NCI-H1417 treated with DMSO at 0.1 percent for 48 hours (cell line): ENCODE data around the gene PEX26.
"Not testable (repeated sequence)": the region's sequence is repeated elsewhere in the genome, so short reads cannot be mapped to it uniquely, and the experiment has no call there.

Experiments
- DNase-seq: peaks from one replicate; lab custom pipeline; 2025; lab: John Stamatoyannopoulos, UW

PEX26 gene

DNA sequence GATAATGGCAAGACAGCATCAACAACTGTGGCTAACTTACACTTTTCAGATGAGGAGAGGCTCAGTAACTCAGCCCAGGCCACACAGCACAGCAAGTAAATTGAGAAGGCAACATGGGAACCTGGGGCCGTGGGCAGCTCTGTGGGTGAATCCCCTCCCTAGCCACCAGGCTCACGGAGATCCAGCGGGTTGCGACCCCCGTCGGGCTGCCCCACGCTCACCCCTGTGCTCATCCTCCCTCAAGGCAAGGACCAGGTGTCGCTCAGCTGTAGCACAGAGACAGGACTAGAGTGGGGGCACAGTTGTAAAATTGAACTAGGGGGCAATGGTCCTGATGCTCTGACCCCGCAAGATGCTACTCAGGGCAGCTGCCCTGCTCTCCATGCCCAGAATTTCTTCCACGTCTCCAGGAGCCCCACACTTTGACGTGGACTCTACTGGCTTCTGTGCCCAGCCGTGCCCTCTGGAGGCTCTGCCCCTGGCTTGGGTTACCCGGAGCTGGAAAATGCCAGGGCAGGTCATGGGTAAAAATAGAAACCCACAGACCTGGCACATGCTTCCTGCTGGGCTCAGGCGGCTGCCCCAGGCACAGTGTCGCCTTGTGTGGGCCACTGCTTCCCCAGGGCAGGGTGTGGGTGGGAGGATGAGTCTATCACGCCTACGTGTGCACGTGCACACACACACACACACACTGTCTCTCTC, 41.8 kb downstream of the PEX26 start:
- DNase-seq, result no peak

DNA sequence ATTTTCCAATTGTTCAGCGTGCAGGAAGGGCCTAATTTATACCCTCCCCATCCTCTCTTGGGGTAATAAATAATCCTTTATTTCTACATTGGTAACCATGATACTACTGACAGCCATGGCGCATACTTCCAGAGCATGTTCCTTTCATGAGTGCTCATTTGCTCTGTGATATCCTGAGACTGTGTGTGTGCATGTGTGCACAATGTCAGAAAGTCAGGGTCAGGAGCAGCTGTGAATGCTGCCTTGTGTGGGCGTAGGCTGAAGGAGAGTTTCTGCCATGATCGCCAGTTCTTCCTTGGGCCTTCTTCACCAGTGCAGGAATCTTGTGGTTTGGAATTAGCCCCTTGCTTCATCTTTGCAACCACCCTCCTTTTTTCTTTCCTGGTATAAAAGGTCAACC, 43.1 kb downstream of the PEX26 start:
- no peak for DNase-seq

GRCh38 chr22:18121506-18121905, 43.7 kb downstream of the PEX26 start:
- no peak for DNase-seq

- no peak for DNase-seq
These were observed 44.3 kb downstream of the PEX26 start for GRCh38 chr22:18121954-18122554.

DNA sequence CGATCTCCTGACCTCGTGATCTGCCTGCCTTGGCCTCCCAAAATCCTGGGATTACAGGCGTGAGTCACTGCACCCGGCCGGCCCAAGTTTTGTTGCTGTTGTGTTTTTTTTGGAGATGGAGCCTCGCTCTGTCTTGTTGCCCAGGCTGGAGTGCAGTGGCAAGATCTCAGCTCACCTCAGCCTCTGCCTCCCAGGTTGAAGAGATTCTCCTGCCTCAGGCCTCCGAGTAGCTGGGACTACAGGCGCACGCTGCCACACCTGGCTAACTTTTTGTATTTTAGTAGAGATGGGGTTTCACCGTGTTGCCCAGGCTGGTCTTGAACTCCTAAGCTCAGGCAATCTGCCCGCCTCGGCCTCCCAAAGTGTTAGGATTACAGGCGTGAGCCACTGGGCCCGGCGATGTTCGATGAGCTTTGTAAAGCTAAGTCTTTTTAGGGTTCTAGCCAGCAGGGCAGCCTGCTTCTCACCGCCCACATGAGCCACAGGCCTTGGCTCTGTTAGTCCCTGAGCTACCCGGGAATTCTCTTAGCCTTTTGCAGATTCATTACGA, 45.8 kb downstream of the PEX26 start:
- not testable (repeated sequence) for DNase-seq

- DNase-seq, result no peak
These were observed 48.8 kb downstream of the PEX26 start for GRCh38 chr22:18126606-18127005.

GRCh38 chr22:18130018-18130417, 52.2 kb downstream of the PEX26 start:
- no peak for DNase-seq

DNA sequence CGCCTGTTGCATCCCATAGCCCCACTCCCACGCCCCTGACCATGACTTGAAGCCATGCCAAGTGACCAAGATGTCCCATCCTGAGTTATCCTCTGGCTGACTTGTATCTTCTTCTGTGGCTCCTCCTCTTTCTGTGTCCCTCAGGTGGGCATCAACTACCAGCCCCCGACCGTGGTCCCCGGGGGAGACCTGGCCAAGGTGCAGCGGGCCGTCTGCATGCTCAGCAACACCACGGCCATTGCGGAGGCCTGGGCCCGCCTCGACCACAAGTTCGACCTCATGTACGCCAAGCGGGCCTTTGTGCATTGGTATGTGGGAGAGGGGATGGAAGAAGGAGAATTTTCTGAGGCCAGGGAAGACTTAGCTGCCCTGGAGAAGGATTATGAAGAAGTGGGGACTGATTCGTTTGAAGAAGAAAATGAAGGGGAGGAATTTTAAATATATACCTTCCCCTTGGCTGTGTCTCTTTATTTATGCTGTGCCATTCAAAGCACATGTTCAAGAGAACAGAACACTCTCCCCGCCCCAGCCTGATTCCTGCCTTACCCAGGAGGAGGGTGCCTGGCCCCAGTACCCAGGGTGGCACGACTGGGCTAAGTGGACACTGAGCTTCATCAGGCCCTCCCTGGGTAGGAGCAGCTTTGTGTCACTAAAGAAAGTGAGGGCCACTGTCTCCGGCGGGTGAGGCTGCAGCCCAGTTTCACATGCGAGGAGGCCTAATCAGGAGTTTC, 53.1 kb downstream of the PEX26 start:
- no peak for DNase-seq

DNA sequence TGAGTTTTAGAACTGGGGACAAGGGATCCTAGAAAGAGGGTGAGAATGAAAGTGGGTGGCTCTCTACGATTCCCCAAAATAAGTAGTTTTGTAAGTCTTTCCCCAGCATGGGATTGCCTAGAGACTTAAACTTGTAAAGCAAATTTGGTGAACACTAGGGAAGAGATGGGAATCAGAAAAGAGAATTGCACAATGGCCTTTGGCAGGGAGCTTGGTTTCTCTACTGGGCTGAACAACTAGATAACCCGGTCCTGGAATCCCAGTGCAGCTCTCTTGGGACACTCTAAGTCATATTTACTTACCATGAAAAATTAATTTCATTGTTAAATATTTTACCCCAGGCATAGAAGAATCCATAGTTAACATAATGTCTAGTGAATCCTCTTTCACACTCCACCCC, 55.7 kb downstream of the PEX26 start:
- no peak for DNase-seq

- no peak for DNase-seq
These were observed 59.0 kb downstream of the PEX26 start for GRCh38 chr22:18136563-18137320.

- DNase-seq, result not testable (repeated sequence)
These were observed 63.2 kb downstream of the PEX26 start for GRCh38 chr22:18141004-18141403.

GRCh38 chr22:18144105-18144504, 66.3 kb downstream of the PEX26 start:
- DNase-seq, result no peak

- no peak for DNase-seq
These were observed 68.0 kb downstream of the PEX26 start for GRCh38 chr22:18145676-18146388.

DNA sequence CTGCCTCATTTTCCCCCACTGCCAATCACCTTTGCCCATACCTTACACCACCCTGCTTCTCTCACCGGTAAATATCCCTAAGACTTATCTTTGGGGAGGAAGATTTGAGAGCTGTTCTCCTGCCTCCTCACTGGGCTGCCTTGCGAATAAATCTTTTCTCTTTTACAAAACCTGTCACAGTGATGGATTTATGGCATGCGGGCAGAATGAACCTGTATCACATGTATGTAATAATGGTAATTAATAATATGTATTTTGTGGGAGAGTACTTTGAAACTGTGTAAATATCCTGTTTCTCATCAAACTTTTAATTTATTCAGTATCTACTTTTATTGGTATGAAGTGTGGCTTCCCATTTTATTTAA, 68.6 kb downstream of the PEX26 start:
- DNase-seq, result no peak

DNA sequence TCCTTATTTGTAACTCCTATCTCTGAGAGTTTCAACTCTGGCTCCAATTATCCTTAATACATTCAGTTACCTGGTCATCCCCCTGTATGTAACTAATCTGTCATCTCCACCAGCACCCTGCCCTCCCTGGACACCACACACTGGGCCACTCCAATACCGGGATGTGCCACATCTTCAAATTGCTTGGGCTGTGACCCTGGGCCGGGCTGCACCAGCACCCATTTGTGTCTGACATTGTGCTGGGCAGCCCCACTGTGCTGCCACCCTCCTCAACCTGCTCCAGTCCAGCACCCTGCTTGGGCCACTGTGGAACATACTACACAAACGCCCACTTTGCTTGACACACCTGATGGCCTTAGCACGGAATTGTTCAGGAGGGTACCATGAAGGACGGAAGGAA, 70.0 kb downstream of the PEX26 start:
- no peak for DNase-seq

GRCh38 chr22:18148293-18148965, 70.6 kb downstream of the PEX26 start:
- DNase-seq, result no peak

DNA sequence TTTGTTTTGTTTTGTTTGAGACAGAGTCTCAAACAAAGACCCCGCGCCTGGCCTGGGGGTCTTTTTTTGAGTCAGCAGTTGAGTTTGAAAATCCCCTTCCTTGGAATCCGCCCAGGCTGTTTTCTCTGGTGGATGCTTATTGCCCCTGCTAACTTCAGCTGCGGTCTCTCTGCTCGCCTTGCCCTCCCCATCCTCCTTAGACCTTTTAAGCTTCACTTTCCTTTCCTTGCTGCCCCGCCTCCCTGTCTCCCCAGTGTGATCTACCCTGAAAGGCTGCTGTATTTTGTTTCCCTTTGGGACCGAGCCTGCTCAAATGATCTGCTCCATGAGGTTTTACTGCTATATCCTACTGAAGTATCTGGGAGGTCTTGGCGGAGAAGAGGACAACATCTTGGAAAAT, 74.7 kb downstream of the PEX26 start:
- no peak for DNase-seq

DNA sequence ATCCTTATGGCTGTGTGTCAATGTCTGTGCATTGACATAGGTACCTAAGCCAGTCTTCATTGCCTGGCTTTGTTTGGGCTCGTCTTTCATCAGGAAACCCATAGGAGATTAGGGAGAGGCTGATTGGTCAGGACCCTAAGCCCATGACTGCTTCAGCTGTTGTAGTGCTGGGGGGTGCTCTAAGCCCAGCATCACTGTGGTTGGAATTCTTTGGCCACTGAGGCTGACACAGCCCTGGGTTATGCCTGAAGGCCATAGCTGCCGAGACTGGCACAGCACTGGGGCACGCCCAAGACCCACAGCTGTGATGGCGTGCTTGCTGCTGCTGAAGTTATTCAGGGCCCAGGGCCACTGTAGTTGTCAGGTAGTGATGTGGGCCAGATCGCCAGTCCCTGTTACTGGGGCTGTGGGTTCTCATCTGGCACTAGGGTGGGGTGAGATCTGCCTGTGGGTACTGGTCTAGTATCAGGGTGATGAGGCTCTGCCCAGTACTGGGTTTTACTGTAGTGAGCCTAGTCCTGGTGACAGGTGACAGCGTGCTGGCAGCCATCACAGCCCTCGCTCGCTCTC, 77.1 kb downstream of the PEX26 start:
- DNase-seq, result no peak
